A673 (cell line): ENCODE results near the gene USP9X.

ENCODE experiments used
- EZH2 ChIP-seq: fragments of 200-600 bp; sonication (generic); IDR thresholded peaks from 2 replicates; pipeline ENCODE4 v1.6.1; 2017; ENCODE audit warnings: borderline replicate concordance, low read depth, mild to moderate bottlenecking, mixed read lengths, antibody characterized with exemption, low read length; ENCODE audit not compliant: poor library complexity, severe bottlenecking
- TF ChIP-seq, protein P1 (sequence below): fragments of 300-800, 200-600 bp; sonication (generic); conservative IDR thresholded peaks from 2 replicates; pipeline ENCODE4 v1.5.1; 2017; ENCODE audit warnings: low read depth, mild to moderate bottlenecking, antibody characterized with exemption, low read length, moderate library complexity, mixed read lengths

DNA sequence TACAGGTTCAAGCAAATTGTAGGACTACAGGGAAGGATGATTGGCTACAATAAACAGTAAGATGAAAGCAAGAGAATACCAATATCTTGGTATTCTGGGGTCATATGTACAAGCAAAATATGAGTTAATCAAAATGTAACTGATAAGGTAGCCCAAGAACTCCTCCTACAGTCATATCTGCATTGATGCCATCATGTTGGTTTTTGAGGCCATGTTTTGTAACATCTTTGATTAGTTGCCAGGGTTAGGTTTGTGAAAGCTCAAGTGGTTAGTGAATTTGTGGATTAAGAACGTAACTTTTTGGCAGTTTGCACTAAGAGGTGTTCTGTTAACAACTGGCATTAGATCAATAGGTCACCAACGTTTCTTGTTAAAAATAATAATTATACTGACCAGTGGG, 59.6 kb downstream of the USP9X start:
- TF ChIP-seq, protein P1, sequence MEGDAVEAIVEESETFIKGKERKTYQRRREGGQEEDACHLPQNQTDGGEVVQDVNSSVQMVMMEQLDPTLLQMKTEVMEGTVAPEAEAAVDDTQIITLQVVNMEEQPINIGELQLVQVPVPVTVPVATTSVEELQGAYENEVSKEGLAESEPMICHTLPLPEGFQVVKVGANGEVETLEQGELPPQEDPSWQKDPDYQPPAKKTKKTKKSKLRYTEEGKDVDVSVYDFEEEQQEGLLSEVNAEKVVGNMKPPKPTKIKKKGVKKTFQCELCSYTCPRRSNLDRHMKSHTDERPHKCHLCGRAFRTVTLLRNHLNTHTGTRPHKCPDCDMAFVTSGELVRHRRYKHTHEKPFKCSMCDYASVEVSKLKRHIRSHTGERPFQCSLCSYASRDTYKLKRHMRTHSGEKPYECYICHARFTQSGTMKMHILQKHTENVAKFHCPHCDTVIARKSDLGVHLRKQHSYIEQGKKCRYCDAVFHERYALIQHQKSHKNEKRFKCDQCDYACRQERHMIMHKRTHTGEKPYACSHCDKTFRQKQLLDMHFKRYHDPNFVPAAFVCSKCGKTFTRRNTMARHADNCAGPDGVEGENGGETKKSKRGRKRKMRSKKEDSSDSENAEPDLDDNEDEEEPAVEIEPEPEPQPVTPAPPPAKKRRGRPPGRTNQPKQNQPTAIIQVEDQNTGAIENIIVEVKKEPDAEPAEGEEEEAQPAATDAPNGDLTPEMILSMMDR: no peak
- no peak for TF ChIP-seq EZH2
